ENCODE data around the gene FHIT.

- TF ChIP-seq EZH2phosphoT487 (IDR thresholded peaks at IDR 0.05) (no peak), CTCF (IDR thresholded peaks at IDR 0.05) (no peak), EZH2 (IDR thresholded peaks at IDR 0.05) (no peak)
Observed at GRCh38 chr3:60333710-60334109, 917.5 kb downstream of the FHIT start.

Data from neural progenitor cell (in vitro differentiated cells).